ENCODE results near the gene STON2. TPM values are rescaled to one million over a fixed set of nuclear protein-coding genes. Genes with fewer than 3 reads are reported as not detected.

STON2 gene
- total RNA-seq, 8 experiments from 2014 or later: 26.6 to 64.1 (median 42.2) TPM

DNA sequence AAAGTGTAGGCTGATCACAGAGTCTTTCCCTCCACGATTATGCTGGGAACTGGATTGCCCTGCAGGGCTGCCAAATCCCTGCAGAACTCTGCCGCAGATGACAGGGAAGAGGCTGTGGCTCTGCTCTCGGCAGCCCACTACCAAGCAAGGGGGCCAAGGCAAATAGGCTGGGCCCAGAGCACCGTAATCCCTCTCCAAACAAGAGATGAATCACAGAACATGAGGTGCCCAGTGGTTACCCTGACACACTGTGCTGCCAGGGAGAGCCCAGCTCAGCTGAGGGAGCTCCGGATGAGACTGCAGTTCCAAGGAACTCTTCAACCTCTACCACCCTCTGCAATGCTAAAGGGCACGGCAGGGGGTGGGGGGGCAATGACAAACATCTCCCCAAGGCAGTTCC is 33.9 kb downstream of the STON2 start:
- in situ Hi-C loops (cut with MboI; ENCODE audit: low pct_unique_long_range_greater_than_20kb in 2 of 9, low sequenced_read_pairs in 9 of 9, unreplicated experiment in 9 of 9): no loop called here
- Histone ChIP-seq H3K4me3 (no peak overlapping the region), H3K4me1 (replicated peaks in 1 of 2) (peaks cover 0 to 12% of the 10 kb centered on the region in 2 donors), H3K27ac (no peak overlapping the region)
- ATAC-seq (replicated peaks in 6 of 8): peak; percentile 32 to 98 (median 48)
- 50 to 57% methylated on average over 2 to 3 of the region's 6 CpGs; no CpG with 5 or more reads in 8 of the 10 experiments for WGBS, 10 experiments

DNA sequence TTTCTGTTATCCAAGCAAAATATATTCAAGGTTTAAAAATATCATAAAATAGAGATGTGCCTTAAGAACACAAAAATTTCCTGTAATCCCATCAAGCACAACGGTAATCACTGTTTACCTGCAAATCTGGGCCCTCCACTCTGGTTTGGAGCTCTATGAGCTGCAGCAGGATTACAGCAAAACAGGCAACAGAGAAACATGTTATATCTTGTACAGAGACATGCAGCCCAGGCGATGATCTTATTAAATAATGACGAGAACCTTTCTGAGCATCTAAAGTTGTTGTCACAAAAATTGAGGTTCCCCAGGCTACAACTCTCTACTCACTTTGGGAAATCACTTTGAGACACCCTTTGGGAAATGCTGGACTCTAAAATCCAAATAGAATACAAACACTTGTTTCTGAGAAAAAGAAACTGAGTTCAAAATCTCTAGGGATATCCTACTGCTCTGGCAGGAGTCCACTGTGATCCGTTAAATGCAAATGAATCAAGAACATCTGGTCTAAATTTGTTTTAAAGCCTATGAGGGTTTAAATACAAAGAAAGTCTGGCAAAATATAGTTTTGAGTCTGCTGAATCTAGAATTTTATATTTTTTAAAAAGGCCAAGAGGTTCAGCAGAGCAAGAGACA is 36.3 kb downstream of the STON2 start:
- 6 to 87% (median 69%) methylated on average over 2 to 4 of the region's 4 CpGs; no CpG with 5 or more reads in 1 of the 10 experiments for WGBS, 10 experiments
- Histone ChIP-seq H3K4me1 (replicated peaks in 1 of 2) (peaks cover 0 to 12% of the 10 kb centered on the region in 2 donors), H3K27ac (no peak overlapping the region), H3K4me3 (no peak overlapping the region)
- in situ Hi-C loops (cut with MboI; ENCODE audit: low pct_unique_long_range_greater_than_20kb in 2 of 9, low sequenced_read_pairs in 9 of 9, unreplicated experiment in 9 of 9): no loop called here
- ATAC-seq (replicated peaks in 6 of 8): peak in 3 of 8 experiments; percentile 50 to 82 (median 70)

DNA sequence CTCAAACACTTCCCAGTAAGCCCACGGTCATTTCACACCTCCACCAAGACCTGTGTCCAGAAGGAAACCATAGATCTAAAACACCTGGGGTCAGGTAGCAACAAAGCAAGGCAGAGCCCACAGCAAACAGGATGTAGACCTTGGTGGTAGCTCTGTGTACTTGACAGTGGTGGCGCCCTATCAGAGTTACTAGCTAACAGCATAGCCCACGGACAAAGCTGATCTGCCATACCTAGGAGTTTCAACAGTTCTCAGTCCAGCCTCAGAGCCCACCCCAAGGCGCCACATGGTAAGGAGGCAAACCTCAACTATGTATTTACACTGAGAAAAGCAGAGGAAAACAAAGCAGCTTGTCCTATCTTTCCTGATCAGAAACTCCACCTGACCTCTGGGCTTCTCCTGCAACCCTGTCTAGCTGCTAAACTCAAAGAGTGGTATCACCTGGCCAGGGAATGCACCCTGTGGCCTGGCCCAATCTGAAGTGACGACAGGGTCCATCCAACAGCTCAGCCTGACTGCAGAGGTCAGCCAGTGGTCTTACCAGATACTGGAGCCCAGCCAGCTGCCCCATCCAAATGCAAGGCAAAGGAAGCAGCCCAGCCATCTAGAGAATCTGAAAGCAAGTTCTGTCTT is 46.3 kb downstream of the STON2 start:
- Histone ChIP-seq H3K27ac (no peak overlapping the region), H3K4me3 (no peak overlapping the region), H3K4me1 (replicated peaks in 1 of 2) (no peaks in the 10 kb centered on the region)
- ATAC-seq (replicated peaks in 6 of 8): no peak
- whole genome bisulfite sequencing, 10 experiments: 41 to 93% (median 80%) methylated on average over 2 to 5 of the region's 5 CpGs; no CpG with 5 or more reads in 5 of the 10 experiments
- in situ Hi-C loops (cut with MboI; ENCODE audit: low pct_unique_long_range_greater_than_20kb in 2 of 9, low sequenced_read_pairs in 9 of 9, unreplicated experiment in 9 of 9): no loop called here

DNA sequence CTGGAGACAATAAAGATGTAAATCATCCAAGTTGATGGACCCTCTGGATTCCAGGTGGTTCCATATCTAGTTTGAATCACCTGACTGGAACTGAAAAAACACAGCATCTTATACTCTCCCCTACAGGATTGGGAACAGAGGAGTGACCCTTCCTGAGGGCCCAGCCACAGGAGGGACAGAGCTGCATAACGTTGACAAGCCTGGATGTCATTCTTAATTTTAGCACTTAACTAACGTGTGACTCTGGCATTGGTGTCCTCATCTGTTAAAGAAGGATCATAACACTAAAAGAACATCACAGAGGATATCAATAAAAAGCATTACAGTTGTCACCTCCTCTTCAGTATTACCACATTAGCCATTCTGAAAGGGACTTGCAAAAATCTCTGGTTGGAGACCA is 47.7 kb downstream of the STON2 start:
- H3K27ac ChIP-seq: no peak overlapping the region
- WGBS, 10 experiments: 0 to 100% (median 70%) methylated on average over 1 to 2 of the region's 2 CpGs; no CpG with 5 or more reads in 5 of the 10 experiments

DNA sequence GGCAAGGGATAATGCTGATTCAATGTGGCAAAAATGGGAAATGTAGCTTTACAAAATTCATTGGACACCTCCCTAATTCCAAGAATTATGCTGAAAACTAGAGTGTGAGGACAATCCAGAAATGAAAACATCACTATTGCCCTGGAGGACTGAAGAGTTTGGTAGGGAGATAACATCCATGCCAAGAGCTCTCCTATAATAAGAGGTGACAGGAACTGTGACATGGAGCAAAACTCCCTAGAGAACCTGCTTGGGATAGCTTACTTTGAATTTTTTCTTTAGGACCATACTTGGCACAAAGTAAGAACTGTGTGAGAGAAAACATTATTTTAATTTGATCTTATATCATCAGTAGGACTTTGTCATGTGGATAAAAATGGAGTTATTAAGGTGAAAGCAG is 48.9 kb downstream of the STON2 start:
- Histone ChIP-seq H3K27ac (no peak overlapping the region), H3K4me1 (replicated peaks in 1 of 2) (peaks cover 0 to 2% of the 10 kb centered on the region in 2 donors), H3K4me3 (no peak overlapping the region)
- in situ Hi-C loops (cut with MboI; ENCODE audit: low pct_unique_long_range_greater_than_20kb in 2 of 9, low sequenced_read_pairs in 9 of 9, unreplicated experiment in 9 of 9): no loop called here
- ATAC-seq (replicated peaks in 6 of 8): no peak

More for the DNA sequence above, 47.7 kb downstream of the STON2 start:
- in situ Hi-C loops (cut with MboI; ENCODE audit: low pct_unique_long_range_greater_than_20kb in 2 of 9, low sequenced_read_pairs in 9 of 9, unreplicated experiment in 9 of 9): no loop called here
- no peak for ATAC-seq (replicated peaks in 6 of 8)
- Histone ChIP-seq H3K4me1 (replicated peaks in 1 of 2) (peaks cover 0 to 2% of the 10 kb centered on the region in 2 donors), H3K4me3 (no peak overlapping the region)

DNA sequence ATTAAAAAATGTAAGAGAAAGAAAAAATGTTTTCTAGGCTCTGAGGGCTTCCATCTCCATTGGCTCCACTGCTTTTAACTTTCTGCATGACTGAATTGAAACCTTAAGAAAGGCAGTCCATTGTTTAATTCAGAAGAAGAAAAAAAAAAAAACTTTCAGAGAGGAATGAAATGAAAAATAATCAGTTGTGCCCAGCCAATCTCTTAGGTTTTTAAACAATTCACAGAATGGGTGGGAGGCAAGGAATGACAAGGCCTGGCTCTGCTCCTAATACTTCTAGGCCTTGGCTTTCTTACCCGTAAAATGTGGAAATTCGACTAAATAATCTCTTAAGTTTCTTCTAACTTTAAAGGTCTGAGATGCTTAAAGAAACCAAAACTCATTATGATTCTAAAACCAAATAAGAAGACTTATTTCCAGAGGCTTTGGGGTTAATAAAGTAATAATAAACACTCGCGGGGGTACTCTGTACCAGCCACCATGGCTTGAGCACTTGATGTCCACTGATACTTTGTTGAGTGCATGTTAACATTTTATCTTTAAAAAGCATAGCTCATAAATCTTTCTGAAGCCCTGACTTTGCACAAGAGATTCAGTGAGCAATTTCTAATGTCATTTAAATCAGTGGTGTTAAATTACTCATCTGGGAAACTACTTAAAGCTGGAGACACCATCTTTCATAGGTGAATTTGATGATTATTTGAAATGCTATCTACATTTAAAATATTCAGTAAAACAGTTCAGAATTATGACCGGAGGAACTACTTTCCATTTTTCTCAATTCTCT is 49.6 kb downstream of the STON2 start:
- no peak for ATAC-seq (replicated peaks in 6 of 8)
- no peak overlapping the region for H3K27ac ChIP-seq
- 19 to 100% (median 80%) methylated on average over 1 to 5 of the region's 5 CpGs for WGBS, 10 experiments
- no peak overlapping the region for H3K4me3 ChIP-seq
- H3K4me1 ChIP-seq (replicated peaks in 1 of 2): peaks cover 0 to 2% of the 10 kb centered on the region in 2 donors
- in situ Hi-C loops (cut with MboI; ENCODE audit: low pct_unique_long_range_greater_than_20kb in 2 of 9, low sequenced_read_pairs in 9 of 9, unreplicated experiment in 9 of 9): no loop called here

DNA sequence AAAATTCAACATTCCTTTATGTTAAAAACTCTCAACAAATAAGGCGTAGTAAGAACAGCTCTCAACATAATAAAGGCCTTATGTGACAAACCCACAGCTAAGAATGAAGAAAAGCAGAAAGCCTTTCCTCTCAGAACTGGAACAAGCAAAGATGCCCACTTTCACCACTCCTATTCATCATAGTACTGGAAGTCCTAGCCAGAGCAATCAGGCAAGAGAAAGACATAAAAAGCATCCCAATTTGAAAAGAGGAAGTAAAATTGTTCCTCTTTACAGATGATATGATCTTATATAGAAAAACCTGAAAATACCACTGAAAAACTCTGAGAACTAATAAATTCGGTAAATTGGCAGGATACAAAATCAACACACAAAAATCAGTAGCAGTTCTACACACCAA is 52.1 kb downstream of the STON2 start:
- WGBS, 10 experiments: 23 to 100% (median 81%) methylated on average over 1 to 2 of the region's 2 CpGs
- in situ Hi-C loops (cut with MboI; ENCODE audit: low pct_unique_long_range_greater_than_20kb in 2 of 9, low sequenced_read_pairs in 9 of 9, unreplicated experiment in 9 of 9): no loop called here
- no peak for ATAC-seq (replicated peaks in 6 of 8)
- Histone ChIP-seq H3K27ac (no peak overlapping the region), H3K4me1 (replicated peaks in 1 of 2) (peaks cover 0 to 7% of the 10 kb centered on the region in 2 donors), H3K4me3 (no peak overlapping the region)

DNA sequence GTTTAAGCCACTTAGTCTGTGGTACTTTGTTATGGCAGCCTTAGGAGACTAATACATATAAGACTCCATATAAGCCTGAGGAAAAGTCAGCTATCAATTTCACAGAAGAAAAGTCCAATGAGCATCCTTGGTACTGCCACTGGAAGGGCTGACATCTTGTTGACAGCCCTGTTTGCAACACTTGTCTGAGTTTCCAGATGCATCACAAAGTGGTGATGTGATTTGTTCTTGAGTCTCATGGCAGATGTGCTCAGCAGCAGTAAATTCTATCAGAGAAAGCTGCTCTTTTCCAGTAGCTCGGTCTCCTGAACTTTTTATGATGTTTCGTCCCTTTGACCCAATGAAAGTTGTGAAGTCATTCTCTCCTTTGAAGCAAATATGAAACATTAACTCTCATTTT is 54.3 kb downstream of the STON2 start:
- Histone ChIP-seq H3K27ac (no peak overlapping the region), H3K4me1 (replicated peaks in 1 of 2) (peaks cover 6 to 27% of the 10 kb centered on the region in 2 donors), H3K4me3 (no peak overlapping the region)
- no peak for ATAC-seq (replicated peaks in 6 of 8)
- in situ Hi-C loops (cut with MboI; ENCODE audit: low pct_unique_long_range_greater_than_20kb in 2 of 9, low sequenced_read_pairs in 9 of 9, unreplicated experiment in 9 of 9): no loop called here
- 50 to 100% (median 83%) methylated on average over 1 to 2 of the region's 2 CpGs; no CpG with 5 or more reads in 1 of the 10 experiments for WGBS, 10 experiments

DNA sequence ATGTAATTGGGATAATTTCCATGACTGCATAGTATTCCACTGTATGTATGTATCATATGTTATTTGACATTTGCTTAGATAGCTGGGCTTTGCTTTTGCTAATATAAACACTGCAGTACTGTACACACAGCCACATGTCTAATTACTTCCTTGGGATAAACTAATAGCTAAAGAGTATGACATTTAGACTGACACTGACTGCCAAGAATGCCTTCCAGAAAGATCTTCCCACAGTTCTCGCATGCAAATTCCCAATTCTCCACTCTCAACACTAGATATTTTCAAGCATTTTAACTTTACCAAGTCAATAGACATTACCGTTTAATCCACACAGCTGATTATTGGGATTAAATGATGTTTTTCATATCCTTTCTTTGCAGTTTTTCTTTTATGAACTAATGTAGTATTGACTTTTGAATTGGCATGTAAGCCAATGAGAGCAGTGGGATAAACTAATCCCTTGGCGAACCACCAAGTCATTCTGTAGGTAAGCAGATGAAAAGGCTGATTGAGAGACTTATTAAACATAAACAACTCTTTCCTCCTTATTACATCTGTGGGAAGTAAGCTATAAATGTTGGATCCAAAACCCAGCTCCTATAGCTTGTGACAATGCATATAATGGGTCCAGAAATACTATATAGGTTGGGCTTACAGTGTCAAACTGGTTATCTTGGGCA is 55.5 kb downstream of the STON2 start:
- ATAC-seq (replicated peaks in 6 of 8): no peak
- no peak overlapping the region for H3K4me3 ChIP-seq
- H3K4me1 ChIP-seq (replicated peaks in 1 of 2): peaks cover 6 to 27% of the 10 kb centered on the region in 2 donors
- 48 to 100% (median 96%) methylated on average over 2 to 3 of the region's 3 CpGs for WGBS, 10 experiments
- in situ Hi-C loops (cut with MboI; ENCODE audit: low pct_unique_long_range_greater_than_20kb in 2 of 9, low sequenced_read_pairs in 9 of 9, unreplicated experiment in 9 of 9): no loop called here
- H3K27ac ChIP-seq: no peak overlapping the region

DNA sequence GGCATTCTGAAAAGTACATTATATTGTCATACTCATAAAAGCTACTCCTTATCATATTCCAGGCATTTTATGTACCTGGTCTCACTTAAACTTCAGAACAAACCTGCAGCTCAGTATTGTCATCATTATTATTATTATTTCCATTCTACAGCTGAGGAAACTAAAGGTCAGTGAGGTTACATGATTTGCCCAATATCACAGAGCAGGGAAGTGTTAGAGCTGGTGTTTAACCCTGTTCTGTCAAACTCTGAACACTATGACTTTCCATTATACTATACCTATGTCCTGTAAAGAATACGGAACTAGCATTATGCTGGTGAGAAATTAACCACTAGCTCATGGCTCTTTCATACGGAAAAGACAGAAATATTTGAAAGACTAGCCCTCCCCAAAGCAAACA is 56.4 kb downstream of the STON2 start:
- ATAC-seq (replicated peaks in 6 of 8): no peak
- Histone ChIP-seq H3K4me3 (no peak overlapping the region), H3K4me1 (replicated peaks in 1 of 2) (peaks cover 6 to 27% of the 10 kb centered on the region in 2 donors), H3K27ac (no peak overlapping the region)
- in situ Hi-C loops (cut with MboI; ENCODE audit: low pct_unique_long_range_greater_than_20kb in 2 of 9, low sequenced_read_pairs in 9 of 9, unreplicated experiment in 9 of 9): no loop called here
- 67 to 100% (median 82%) methylated on average over 1 to 2 of the region's 2 CpGs; no CpG with 5 or more reads in 4 of the 10 experiments for WGBS, 10 experiments

DNA sequence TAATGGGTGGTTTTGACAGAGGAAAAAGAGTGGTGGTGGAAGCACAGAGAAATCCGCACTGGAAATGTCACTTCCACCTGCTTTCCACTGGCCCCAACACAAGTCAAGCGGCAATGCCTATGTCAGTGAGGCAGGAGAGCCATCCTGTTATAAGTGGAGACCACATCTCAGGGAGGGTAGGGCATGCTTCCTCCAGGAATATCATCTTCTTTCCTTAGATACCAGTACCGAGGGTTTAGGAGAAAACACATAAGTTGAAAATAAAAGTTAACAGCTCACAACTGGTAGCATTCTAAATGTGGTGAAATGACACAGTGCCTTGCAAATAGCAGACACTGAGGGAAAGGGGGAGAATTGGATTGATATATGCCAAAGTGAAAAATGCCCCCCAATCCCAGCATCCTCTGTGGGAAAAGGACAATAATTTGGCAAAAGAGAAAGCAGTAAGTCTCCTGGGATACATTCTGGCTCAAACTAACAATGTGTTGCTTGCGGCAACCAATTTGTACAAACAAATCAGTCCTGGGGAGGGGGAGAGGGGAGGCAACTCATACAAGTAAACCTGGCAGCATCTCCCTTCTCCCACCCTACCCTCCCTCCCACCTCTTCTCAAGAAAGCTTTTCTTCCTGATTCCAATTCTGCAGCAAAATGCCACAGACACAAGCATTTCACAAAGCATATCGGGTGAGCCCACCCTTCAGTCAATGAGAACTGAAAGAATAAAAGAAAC is 57.1 kb downstream of the STON2 start:
- peak in 3 of 8 experiments; percentile 40 to 91 (median 51) for ATAC-seq (replicated peaks in 6 of 8)
- no peak overlapping the region for H3K4me3 ChIP-seq
- WGBS, 10 experiments: 33 to 94% (median 85%) methylated on average over 1 to 4 of the region's 5 CpGs; no CpG with 5 or more reads in 3 of the 10 experiments
- in situ Hi-C loops (cut with MboI; ENCODE audit: low pct_unique_long_range_greater_than_20kb in 2 of 9, low sequenced_read_pairs in 9 of 9, unreplicated experiment in 9 of 9): no loop called here
- H3K4me1 ChIP-seq (replicated peaks in 1 of 2): peaks cover 6 to 29% of the 10 kb centered on the region in 2 donors
- H3K27ac ChIP-seq: no peak overlapping the region

DNA sequence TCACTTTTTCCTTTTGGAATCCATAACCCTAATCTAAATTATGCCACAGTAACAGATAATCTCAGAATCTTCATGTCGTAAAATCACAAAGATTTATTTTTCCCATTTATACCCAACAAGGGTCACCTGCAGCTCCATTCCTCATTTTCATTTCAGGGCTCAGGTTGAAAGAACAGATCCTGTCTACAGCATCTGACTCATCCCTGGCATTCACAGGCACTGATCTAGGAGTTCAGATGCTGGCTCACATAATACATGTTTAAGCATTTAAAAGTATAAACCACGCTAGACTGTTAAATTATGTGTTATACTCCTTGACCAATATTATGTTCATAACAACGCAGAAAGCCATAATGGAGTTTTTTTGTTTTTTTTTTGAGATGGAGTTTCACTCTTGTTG is 58.3 kb downstream of the STON2 start:
- Histone ChIP-seq H3K4me3 (no peak overlapping the region), H3K27ac (no peak overlapping the region), H3K4me1 (replicated peaks in 1 of 2) (peaks cover 6 to 28% of the 10 kb centered on the region in 2 donors)
- no peak for ATAC-seq (replicated peaks in 6 of 8)
- in situ Hi-C loops (cut with MboI; ENCODE audit: low pct_unique_long_range_greater_than_20kb in 2 of 9, low sequenced_read_pairs in 9 of 9, unreplicated experiment in 9 of 9): no loop called here
- 87 to 100% (median 93%) methylated on average over 1 to 3 of the region's 3 CpGs for WGBS, 10 experiments

Data from motor neuron (in vitro differentiated cells).